RCC 7860 (cell line): ENCODE data around the gene DR1.

Experiments used
- DNase-seq: peaks from one replicate; pipeline ENCODE4 v3.0.0-alpha.2; 2015; ENCODE audit warnings: low spot score
- FAIRE-seq: peaks from 2 replicates; lab custom pipeline; 2012; peaks lifted over from hg19 to GRCh38; lab: Jason Lieb, UNC

DR1 gene

GRCh38 chr1:93345633-93346420 lies at the start of gene DR1:
Gene DR1, plus strand, starts transcription at chr1:93345907. Its CDS starts 739 bp downstream, at chr1:93346646.
- FAIRE-seq (peak; percentile 42), DNase-seq (peak; percentile 85)

GRCh38 chr1:93296555-93297154 lies 49.1 kb upstream of the DR1 start:
- DNase-seq, result no peak
- no peak for FAIRE-seq

- no peak for FAIRE-seq
- no peak for DNase-seq
Observed at GRCh38 chr1:93301131-93301530, 44.6 kb upstream of the DR1 start.

- DNase-seq (no peak), FAIRE-seq (no peak)
Observed at GRCh38 chr1:93302078-93302477, 43.6 kb upstream of the DR1 start.

- DNase-seq, result peak; percentile 52
Observed at GRCh38 chr1:93304716-93305138, 41.0 kb upstream of the DR1 start.

GRCh38 chr1:93306920-93307319 lies 38.8 kb upstream of the DR1 start:
- DNase-seq, result no peak
- FAIRE-seq, result no peak

More at GRCh38 chr1:93304716-93305138, 41.0 kb upstream of the DR1 start:
- peak; percentile 71 for FAIRE-seq

- no peak for DNase-seq
- FAIRE-seq, result no peak
Observed at GRCh38 chr1:93313026-93313425, 32.7 kb upstream of the DR1 start.

GRCh38 chr1:93317207-93317606 lies 28.5 kb upstream of the DR1 start:
- no peak for FAIRE-seq
- no peak for DNase-seq

GRCh38 chr1:93317943-93318342 lies 27.8 kb upstream of the DR1 start:
- no peak for DNase-seq
- FAIRE-seq, result no peak

GRCh38 chr1:93321720-93322119 lies 24.0 kb upstream of the DR1 start:
- FAIRE-seq, result no peak

GRCh38 chr1:93322349-93322748 lies 23.4 kb upstream of the DR1 start:
- FAIRE-seq, result no peak
- DNase-seq, result no peak

More at GRCh38 chr1:93321720-93322119, 24.0 kb upstream of the DR1 start:
- no peak for DNase-seq

- DNase-seq, result no peak
- no peak for FAIRE-seq
Observed at GRCh38 chr1:93323185-93323820, 22.4 kb upstream of the DR1 start.

GRCh38 chr1:93324486-93325464 lies 20.9 kb upstream of the DR1 start:
- FAIRE-seq, result peak; percentile 93
- peak; percentile 68 for DNase-seq

GRCh38 chr1:93328809-93329760 lies 16.6 kb upstream of the DR1 start:
- no peak for DNase-seq

GRCh38 chr1:93330196-93330595 lies 15.5 kb upstream of the DR1 start:
- FAIRE-seq, result no peak
- DNase-seq, result no peak

More at GRCh38 chr1:93328809-93329760, 16.6 kb upstream of the DR1 start:
- FAIRE-seq, result no peak

GRCh38 chr1:93330617-93331016 lies 15.1 kb upstream of the DR1 start:
- FAIRE-seq, result no peak
- no peak for DNase-seq

- no peak for FAIRE-seq
Observed at GRCh38 chr1:93331412-93331811, 14.3 kb upstream of the DR1 start.

GRCh38 chr1:93332368-93332767 lies 13.3 kb upstream of the DR1 start:
- DNase-seq (no peak), FAIRE-seq (no peak)

More at GRCh38 chr1:93331412-93331811, 14.3 kb upstream of the DR1 start:
- no peak for DNase-seq

- no peak for FAIRE-seq
- peak; percentile 73 for DNase-seq
Observed at GRCh38 chr1:93338387-93339146, 7.1 kb upstream of the DR1 start.
